GM12874 (cell line): ENCODE results near the gene UPP2.

Experiments
- CTCF ChIP-seq: IDR thresholded peaks from 2 replicates; pipeline ENCODE4 v1.5.1; 2011; ENCODE audit warnings: low read depth, mild to moderate bottlenecking, control low read depth, low read length, moderate library complexity; ENCODE audit not compliant: insufficient read depth

UPP2 gene

GRCh38 chr2:158120102-158120501 is 18.4 kb downstream of the UPP2 start:
- TF ChIP-seq CTCF = no peak

- TF ChIP-seq CTCF = no peak
Measured at GRCh38 chr2:158120664-158121641, 19.3 kb downstream of the UPP2 start.

- no peak for TF ChIP-seq CTCF
Measured at GRCh38 chr2:158124896-158125295, 23.2 kb downstream of the UPP2 start.

- no peak for TF ChIP-seq CTCF
Measured at GRCh38 chr2:158125756-158126498, 24.3 kb downstream of the UPP2 start.

GRCh38 chr2:158127380-158127804 is 25.7 kb downstream of the UPP2 start:
- TF ChIP-seq CTCF = no peak

- TF ChIP-seq CTCF = no peak
Measured at GRCh38 chr2:158128168-158128973, 26.7 kb downstream of the UPP2 start.
